SHP77 (cell line): ENCODE measurements around the gene UBQLN4.
"Not testable (repeated sequence)": the region's sequence is repeated elsewhere in the genome, so short reads cannot be mapped to it uniquely, and the experiment has no call there.

Source experiments
- DNase-seq, 2 experiments: peaks; one replicate each; lab custom pipeline; 2025; lab: John Stamatoyannopoulos, UW

The UBQLN4 gene

GRCh38 chr1:156081180-156081916 lies 27.8 kb upstream of the UBQLN4 start:
- no peak for DNase-seq

GRCh38 chr1:156080863-156081179 lies 27.2 kb upstream of the UBQLN4 start:
- no peak for DNase-seq

- DNase-seq: no peak
These were observed 26.8 kb upstream of the UBQLN4 start for GRCh38 chr1:156080241-156080862.

- DNase-seq: no peak
These were observed 26.2 kb upstream of the UBQLN4 start for GRCh38 chr1:156079762-156080161.

- DNase-seq: no peak
These were observed 25.1 kb upstream of the UBQLN4 start for GRCh38 chr1:156078728-156079127.

GRCh38 chr1:156077430-156077760 lies 23.8 kb upstream of the UBQLN4 start:
- DNase-seq: no peak

- no peak for DNase-seq
These were observed 23.2 kb upstream of the UBQLN4 start for GRCh38 chr1:156076609-156077429.

- DNase-seq: no peak
These were observed 22.2 kb upstream of the UBQLN4 start for GRCh38 chr1:156075775-156076204.

GRCh38 chr1:156075162-156075561 lies 21.6 kb upstream of the UBQLN4 start:
- no peak for DNase-seq

- no peak for DNase-seq
These were observed 21.1 kb upstream of the UBQLN4 start for GRCh38 chr1:156074661-156075060.

GRCh38 chr1:156073740-156074139 lies 20.1 kb upstream of the UBQLN4 start:
- no peak for DNase-seq

- no peak for DNase-seq
These were observed 19.6 kb upstream of the UBQLN4 start for GRCh38 chr1:156073110-156073687.

- DNase-seq: no peak
These were observed 18.7 kb upstream of the UBQLN4 start for GRCh38 chr1:156072251-156072650.

- not testable (repeated sequence) for DNase-seq
These were observed 17.8 kb upstream of the UBQLN4 start for GRCh38 chr1:156071332-156071816.

- peak; percentile 69 to 78 for DNase-seq
These were observed 16.9 kb upstream of the UBQLN4 start for GRCh38 chr1:156070548-156070947.

- DNase-seq: no peak
These were observed 16.2 kb upstream of the UBQLN4 start for GRCh38 chr1:156069490-156070455.

- no peak for DNase-seq
These were observed 13.7 kb upstream of the UBQLN4 start for GRCh38 chr1:156067262-156067661.

- no peak for DNase-seq
These were observed 12.3 kb upstream of the UBQLN4 start for GRCh38 chr1:156065871-156066270.

- no peak for DNase-seq
These were observed 11.6 kb upstream of the UBQLN4 start for GRCh38 chr1:156065212-156065611.

- DNase-seq: no peak
These were observed 11.0 kb upstream of the UBQLN4 start for GRCh38 chr1:156064615-156065014.

GRCh38 chr1:156063997-156064285 lies 10.3 kb upstream of the UBQLN4 start:
- DNase-seq: no peak

- DNase-seq: no peak
These were observed 8.6 kb upstream of the UBQLN4 start for GRCh38 chr1:156062189-156062588.
